GM12875 (cell line): ENCODE measurements around the gene DOCK1.

Source experiments
- H3K4me3 ChIP-seq: one replicate; pipeline ENCODE4 v1.5.1; 2011; ENCODE audit warnings: low read depth, low read length, control low read depth
- TF ChIP-seq, protein P1 (sequence below): IDR thresholded peaks from 2 replicates; pipeline ENCODE4 v1.5.1; 2011; ENCODE audit warnings: low read depth, mild to moderate bottlenecking, control low read depth, inconsistent platforms, low read length, moderate library complexity, borderline replicate concordance; ENCODE audit not compliant: insufficient read depth

The DOCK1 gene

DNA sequence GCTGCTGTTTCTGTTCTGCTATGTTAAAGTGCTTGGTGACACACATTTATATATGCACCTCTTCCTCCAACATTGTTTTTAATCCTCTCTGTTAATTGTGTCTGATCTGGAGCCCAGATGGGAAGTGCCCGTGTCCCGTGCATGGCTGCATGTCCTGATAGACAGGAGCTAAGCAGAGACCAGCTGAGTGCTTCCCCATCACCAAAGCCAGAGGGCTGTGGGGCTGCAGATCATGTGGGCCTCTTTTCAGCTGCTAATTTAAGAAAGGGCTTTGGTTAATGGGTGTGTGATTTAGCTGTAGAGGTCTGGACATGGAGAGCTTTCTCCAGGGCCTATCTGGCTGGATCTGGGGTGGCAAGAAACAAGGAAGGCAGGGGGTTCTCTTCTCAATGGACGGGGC lies 547.3 kb downstream of the DOCK1 start:
- TF ChIP-seq, protein P1, sequence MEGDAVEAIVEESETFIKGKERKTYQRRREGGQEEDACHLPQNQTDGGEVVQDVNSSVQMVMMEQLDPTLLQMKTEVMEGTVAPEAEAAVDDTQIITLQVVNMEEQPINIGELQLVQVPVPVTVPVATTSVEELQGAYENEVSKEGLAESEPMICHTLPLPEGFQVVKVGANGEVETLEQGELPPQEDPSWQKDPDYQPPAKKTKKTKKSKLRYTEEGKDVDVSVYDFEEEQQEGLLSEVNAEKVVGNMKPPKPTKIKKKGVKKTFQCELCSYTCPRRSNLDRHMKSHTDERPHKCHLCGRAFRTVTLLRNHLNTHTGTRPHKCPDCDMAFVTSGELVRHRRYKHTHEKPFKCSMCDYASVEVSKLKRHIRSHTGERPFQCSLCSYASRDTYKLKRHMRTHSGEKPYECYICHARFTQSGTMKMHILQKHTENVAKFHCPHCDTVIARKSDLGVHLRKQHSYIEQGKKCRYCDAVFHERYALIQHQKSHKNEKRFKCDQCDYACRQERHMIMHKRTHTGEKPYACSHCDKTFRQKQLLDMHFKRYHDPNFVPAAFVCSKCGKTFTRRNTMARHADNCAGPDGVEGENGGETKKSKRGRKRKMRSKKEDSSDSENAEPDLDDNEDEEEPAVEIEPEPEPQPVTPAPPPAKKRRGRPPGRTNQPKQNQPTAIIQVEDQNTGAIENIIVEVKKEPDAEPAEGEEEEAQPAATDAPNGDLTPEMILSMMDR, result no peak
- H3K4me3 ChIP-seq, result no peak overlapping the region

DNA sequence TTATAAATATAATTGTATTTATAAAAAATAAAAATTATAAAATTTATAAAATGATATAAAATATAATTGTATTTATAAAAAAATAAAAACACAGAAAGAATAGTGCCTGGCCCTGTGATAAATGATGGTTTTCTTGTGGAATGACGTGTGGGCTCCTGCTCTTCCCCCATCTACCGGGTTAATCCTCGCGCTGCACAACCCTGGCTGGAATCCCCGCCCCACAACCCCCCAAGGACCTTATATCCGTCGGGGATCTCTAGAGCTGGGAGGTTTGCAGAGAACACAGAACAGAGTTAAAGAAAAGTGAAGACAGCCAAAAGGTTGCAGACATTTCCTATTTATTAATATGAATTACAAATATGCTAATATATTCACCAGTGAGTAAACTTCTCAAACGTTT lies 548.5 kb downstream of the DOCK1 start:
- no peak overlapping the region for H3K4me3 ChIP-seq
- TF ChIP-seq, protein P1, result no peak

DNA sequence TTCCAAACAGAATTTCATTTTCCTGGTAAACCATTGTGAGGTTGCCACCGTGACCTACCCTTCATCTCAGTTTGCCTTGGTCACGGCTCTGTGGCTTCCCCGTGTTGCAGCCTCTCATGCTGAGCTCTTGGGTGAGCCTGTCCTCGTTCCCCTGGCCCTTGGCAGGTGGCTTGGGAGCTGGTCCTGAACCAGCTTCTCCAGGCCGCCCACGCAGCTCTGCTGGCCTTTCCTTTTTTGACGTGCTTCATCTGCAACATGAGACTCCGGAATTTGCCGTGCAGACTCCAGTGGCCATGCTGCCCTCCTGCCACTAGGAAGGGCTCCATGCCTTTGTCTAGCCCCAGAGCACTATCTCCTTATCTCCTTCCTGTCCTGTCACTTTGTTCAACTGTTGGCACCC lies 550.9 kb downstream of the DOCK1 start:
- H3K4me3 ChIP-seq, result no peak overlapping the region
- TF ChIP-seq, protein P1, result no peak

- no peak overlapping the region for H3K4me3 ChIP-seq
- TF ChIP-seq, protein P1, result no peak
These were observed 553.0 kb downstream of the DOCK1 start for GRCh38 chr10:127458016-127458810.

GRCh38 chr10:127458829-127459228 lies 553.6 kb downstream of the DOCK1 start:
- TF ChIP-seq, protein P1, result no peak
- no peak overlapping the region for H3K4me3 ChIP-seq

DNA sequence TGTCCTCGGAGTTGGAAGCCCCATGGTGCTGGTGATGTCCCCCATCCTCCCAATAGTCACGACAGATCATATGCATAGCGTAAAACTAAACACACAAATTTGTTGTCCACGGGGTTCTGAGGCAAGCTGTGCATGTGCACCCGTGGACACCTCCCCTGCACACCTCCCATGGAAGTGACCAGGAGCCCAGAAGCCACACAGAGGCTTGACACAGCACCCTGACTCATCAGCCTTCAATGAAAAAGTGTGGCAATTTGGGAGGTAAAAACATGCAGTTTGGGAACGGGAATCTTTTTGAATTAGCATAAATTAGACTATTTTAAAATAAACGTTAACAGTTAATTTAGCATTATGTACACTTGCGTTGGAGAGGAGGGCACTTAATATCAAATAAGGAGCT lies 554.7 kb downstream of the DOCK1 start:
- TF ChIP-seq, protein P1, result no peak
- H3K4me3 ChIP-seq, result no peak overlapping the region

DNA sequence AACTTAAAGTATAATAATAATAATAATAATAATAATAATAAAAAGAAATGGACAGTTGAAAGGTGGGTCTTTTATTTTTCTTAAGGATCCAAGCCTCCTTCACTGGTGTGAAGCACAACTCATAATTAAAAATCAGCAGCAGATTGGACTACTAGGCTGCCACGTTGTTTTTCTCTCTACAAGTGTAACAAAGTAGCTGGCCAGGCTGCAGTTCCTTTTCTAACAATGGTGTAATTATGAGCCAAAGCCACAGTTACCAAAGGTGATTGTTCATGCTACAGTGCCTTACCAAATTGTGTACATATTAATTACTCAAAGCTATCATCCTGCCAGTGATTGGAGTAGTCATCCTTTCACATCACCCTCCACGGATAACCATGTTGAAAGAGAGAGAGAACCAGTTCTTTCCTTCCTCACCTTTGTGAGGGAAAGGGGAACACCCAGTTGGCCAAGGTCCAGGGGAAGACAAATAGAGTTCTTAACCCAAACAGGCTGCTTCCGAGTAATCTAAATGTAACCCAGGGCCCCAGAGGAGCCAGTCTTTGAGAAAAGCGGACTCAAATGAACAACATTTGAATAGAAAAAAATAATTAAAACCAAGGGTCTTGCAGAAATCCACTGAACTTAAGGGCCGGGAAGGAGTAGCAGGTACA lies 557.5 kb downstream of the DOCK1 start:
- H3K4me3 ChIP-seq, result no peak overlapping the region
- TF ChIP-seq, protein P1, result no peak
